GM12878 (cell line): ENCODE measurements around the gene SNRNP27. TPM values are rescaled to one million over a fixed set of nuclear protein-coding genes. Genes with fewer than 3 reads are reported as not detected.
A peak's percentile ranks its signal among the peaks of the same experiment; 100 is the strongest.

Experiments
- ATAC-seq: fragments of 200-7000 bp; cut with Tn5 transposase; 3 replicates; pipeline ENCODE4 v1.9.1; 2020; ENCODE audit warnings: mild to moderate bottlenecking, moderate library complexity
- BruUV-seq: library from RNA; stranded (reverse); fragments of 400-500 nt; replicated peaks from 2 replicates; lab custom pipeline; 2021; lab: Mats Ljungman, UMichigan
- CTCF ChIA-PET: fragments of 300-600 bp; sonication (Branson Sonifier 250); formaldehyde crosslinking; extraction: SDS; loops from one replicate; lab custom pipeline; 2021; ENCODE audit warnings: inconsistent platforms; lab: Yijun Ruan, JAX
- POLR2A ChIA-PET: fragments of 350-600 bp; formaldehyde crosslinking; extraction: SDS; loops from one replicate; lab custom pipeline; 2021; ENCODE audit warnings: inconsistent platforms; lab: Charles Lee
- RAD21 ChIA-PET: fragments of 300-600 bp; sonication (Branson Sonifier 250); formaldehyde crosslinking; loops from one replicate; lab custom pipeline; 2023; ENCODE audit warnings: antibody characterized with exemption; ENCODE audit not compliant: unreplicated experiment; lab: Charles Lee
- SMC1A ChIA-PET: fragments of 300-600 bp; sonication (Branson Sonifier 250); formaldehyde crosslinking; loops from one replicate; lab custom pipeline; 2023; ENCODE audit not compliant: unreplicated experiment, uncharacterized antibody; lab: Charles Lee
- DNase-seq: peaks from one replicate; pipeline ENCODE4 v3.0.0-alpha.2; 2011; ENCODE audit warnings: low read depth, low spot score
- FAIRE-seq: peaks from 3 replicates; lab custom pipeline; 2011; peaks lifted over from hg19 to GRCh38; lab: Jason Lieb, UNC
- H2AFZ ChIP-seq: 2 replicates; pipeline ENCODE4 v1.6.0; 2011; ENCODE audit warnings: low read depth, low read length, control low read depth; ENCODE audit not compliant: control insufficient read depth
- H3K27ac ChIP-seq: 2 replicates; pipeline ENCODE4 v1.5.1; 2011; ENCODE audit warnings: control low read depth; ENCODE audit not compliant: control insufficient read depth, insufficient read depth
- H3K27me3 ChIP-seq, 2 experiments: replicated peaks in 1 of 2; 2 replicates each; pipeline versions ENCODE4 v1.6.0 to v1.6.1; 2011; ENCODE audit warnings: low read length in 1 of 2; ENCODE audit not compliant: control insufficient read depth in 2 of 2, insufficient read depth in 2 of 2
- H3K36me3 ChIP-seq, 2 experiments: 2 replicates each; pipeline ENCODE4 v1.5.1; 2011; ENCODE audit warnings: low read length in 1 of 2; ENCODE audit not compliant: control insufficient read depth in 2 of 2, insufficient read depth in 2 of 2
- H3K4me1 ChIP-seq: 2 replicates; pipeline ENCODE4 v1.6.1; 2011; ENCODE audit warnings: mild to moderate bottlenecking, low read length, moderate library complexity, mixed read lengths; ENCODE audit not compliant: control insufficient read depth, insufficient read depth
- H3K4me2 ChIP-seq: 2 replicates; pipeline ENCODE4 v1.6.0; 2011; ENCODE audit warnings: control low read depth; ENCODE audit not compliant: control insufficient read depth, insufficient read depth
- H3K4me3 ChIP-seq: fragments of 200-600 bp; sonication (generic); 2 replicates; pipeline ENCODE4 v1.5.1; 2016
- H3K79me2 ChIP-seq: 2 replicates; pipeline ENCODE4 v1.6.0; 2011; ENCODE audit warnings: low read length; ENCODE audit not compliant: control insufficient read depth, insufficient read depth
- H3K9ac ChIP-seq: 2 replicates; pipeline ENCODE4 v1.8.0; 2011; ENCODE audit warnings: low read length, control low read depth, mixed read lengths; ENCODE audit not compliant: control insufficient read depth, insufficient read depth
- H3K9me3 ChIP-seq: replicated peaks from 3 replicates; pipeline ENCODE4 v1.5.1; 2011; ENCODE audit warnings: mild to moderate bottlenecking, low read length; ENCODE audit not compliant: control insufficient read depth, insufficient read depth
- H4K20me1 ChIP-seq: 2 replicates; pipeline ENCODE4 v1.6.0; 2011; ENCODE audit not compliant: control insufficient read depth, insufficient read depth
- BMI1 ChIP-seq: fragments of 450-650 bp; IDR thresholded peaks from 2 replicates; pipeline ENCODE4 v1.6.1; 2016; ENCODE audit warnings: mild to moderate bottlenecking, moderate library complexity, borderline replicate concordance
- CEBPB ChIP-seq, 2 experiments: fragments of 150-350 bp in 1 of 2; IDR thresholded peaks; 2 replicates each; pipeline ENCODE4 v1.6.1; 2012 to 2014; ENCODE audit warnings: low read depth in 2 of 2, low read length in 2 of 2, borderline replicate concordance in 1 of 2, inconsistent platforms in 1 of 2
- CREB1 ChIP-seq: IDR thresholded peaks from 2 replicates; pipeline ENCODE4 v1.6.1; 2012; ENCODE audit warnings: low read depth, mild to moderate bottlenecking, inconsistent platforms
- CREM ChIP-seq: IDR thresholded peaks from 2 replicates; pipeline ENCODE4 v1.6.1; 2014; ENCODE audit warnings: antibody characterized with exemption, low read depth
- CUX1 ChIP-seq: IDR thresholded peaks from 2 replicates; pipeline ENCODE4 v1.6.1; 2012; ENCODE audit warnings: improper control_type of control experiment, low read depth, low read length; ENCODE audit not compliant: insufficient replicate concordance
- DPF2 ChIP-seq: fragments of 450-650 bp; IDR thresholded peaks from 2 replicates; pipeline ENCODE4 v1.6.1; 2017; ENCODE audit warnings: mild to moderate bottlenecking
- NKRF ChIP-seq: fragments of 450-650 bp; conservative IDR thresholded peaks from 2 replicates; pipeline ENCODE4 v1.6.1; 2017; ENCODE audit warnings: mild to moderate bottlenecking, moderate library complexity
- POLR2A ChIP-seq: IDR thresholded peaks from 2 replicates; pipeline ENCODE4 v1.6.1; 2011; ENCODE audit warnings: low read depth, mild to moderate bottlenecking, low read length
- RBBP5 ChIP-seq: fragments of 200-600 bp; sonication (generic); conservative IDR thresholded peaks from 2 replicates; pipeline ENCODE4 v1.6.1; 2016
- SMC3 ChIP-seq: IDR thresholded peaks from 2 replicates; pipeline ENCODE4 v1.6.1; 2011; ENCODE audit warnings: low read length, improper control_type of control experiment, borderline replicate concordance
- TAF1 ChIP-seq: IDR thresholded peaks from 2 replicates; pipeline ENCODE4 v1.6.1; 2011; ENCODE audit warnings: mild to moderate bottlenecking, low read depth, low read length, borderline replicate concordance
- TARDBP ChIP-seq: IDR thresholded peaks from 2 replicates; pipeline ENCODE4 v1.6.1; 2016; ENCODE audit warnings: borderline replicate concordance
- TCF12 ChIP-seq: IDR thresholded peaks from 2 replicates; pipeline ENCODE4 v1.6.1; 2011; ENCODE audit warnings: low read depth, mild to moderate bottlenecking, low read length
- ZBED1 ChIP-seq: IDR thresholded peaks from 2 replicates; pipeline ENCODE4 v1.6.1; 2016; ENCODE audit warnings: borderline replicate concordance
- WGBS: methylation state at CpG from one replicate; pipeline ENCODE4 v1.1.6; 2016; ENCODE audit warnings: low lambda C conversion rate; ENCODE audit not compliant: insufficient replicate concordance, insufficient coverage; ENCODE audit errors: missing lambda C conversion rate; 5-methylcytosine and 5-hydroxymethylcytosine counted together
- in situ Hi-C: fragments of 300-500 bp; cut with MboI; formaldehyde crosslinking; loops from 9 replicates; pipeline ENCODE4 v1.14.3; 2018; ENCODE audit warnings: mixed read lengths
- intact Hi-C: fragments of 100-400 bp; cut with micrococcal nuclease; formaldehyde crosslinking; loops from one replicate; pipeline ENCODE4 v1.14.2; 2022; ENCODE audit not compliant: unreplicated experiment
- polyA plus RNA-seq, 11 experiments: library from polyadenylated mRNA; depleted of rRNA in 4 of 11; unstranded in 6 of 11; stranded (reverse) in 5 of 11; fragments of >200 nt; fragmentation: Nextera tagmentation in 4 of 11; fragmentation: Illumina TruSeq in 1 of 11; extraction: Ambion mirVana in 4 of 11; extraction: Trizol in 1 of 11; gene quantifications; 1 replicate in 1 of 11; 2 replicates in 10 of 11; pipeline versions ENCODE4 v1.2.1 to v1.2.3, GENCODE V29; 2011 to 2016; ENCODE audit warnings: inconsistent platforms in 2 of 11, missing spikeins in 2 of 11, low read depth in 1 of 11
- total RNA-seq, 4 experiments: library from RNA; depleted of rRNA in 3 of 4; stranded (reverse); fragments of >200 nt in 3 of 4; fragmentation: Illumina TruSeq in 1 of 4; extraction: Trizol in 1 of 4; gene quantifications; 2 replicates each; pipeline versions ENCODE4 v1.2.1 to v1.2.3, GENCODE V29; 2013 to 2021

SNRNP27 gene
- total and polyA plus RNA-seq, 10 of the 15 experiments (the other 5 are each of a cell fraction or from before 2014, with no cell fraction given): 30.6 to 89.5 (median 49.2) TPM

- TF ChIP-seq DPF2 (0 out of 2 replicates have a peak, but pooled peaks have one; percentile 41), NKRF (peak; percentile 84), TCF12 (peak; percentile 13; the same call in 1 of the 2 replicates), CREM (peak; percentile 5; the same call in 1 of the 2 replicates), RBBP5 (no peak), ZBED1 (no peak)
Measured at GRCh38 chr2:69914950-69915945, 21.5 kb downstream of the SNRNP27 start, which contains the start of gene MXD1 (continued).

- Histone ChIP-seq H3K27me3 (no peaks in the 10 kb centered on the region), H3K27ac (no peak overlapping the region), H3K9ac (peak overlapping the region; percentile 77), H3K4me1 (peaks cover 8% of the 10 kb centered on the region; the same call in 1 of the 2 replicates), H3K36me3 (no peaks in the 10 kb centered on the region), H3K4me3 (peak overlapping the region; percentile 89), H3K9me3 (no peaks in the 10 kb centered on the region), H4K20me1 (no peaks in the 10 kb centered on the region), H3K4me2 (peak overlapping the region; percentile 85; the same call in 1 of the 2 replicates), H3K79me2 (peaks cover 8% of the 10 kb centered on the region), H2AFZ (no peak overlapping the region)
- ATAC-seq: no peak
- TSS peak; percentile 45 for BruUV-seq
- no peak for FAIRE-seq
- ChIA-PET RAD21 (interaction anchor here (5.2 to 8.6 kb wide), 4 partner anchors 154 to 228 kb away, joined by 79 to 154 read pairs (median 109); no protein-coding TSS in a partner anchor), POLR2A (interaction anchor here (0.8 to 6.2 kb wide), 3 partner anchors 154 to 185 kb away, joined by 4 to 75 read pairs (median 9); no protein-coding TSS in a partner anchor), CTCF (interaction anchor here (1.0 to 6.5 kb wide), 5 partner anchors 147 to 227 kb away, joined by 3 to 111 read pairs (median 16); no protein-coding TSS in a partner anchor), SMC1A (interaction anchor here (0.8 to 8.9 kb wide), 8 partner anchors 21 to 376 kb away, joined by 3 to 126 read pairs (median 20); partner anchors contain the start of genes C2orf42, PCBP1 and SNRPG)
- no peak for DNase-seq
- in situ Hi-C loops: loop anchor here (5.0 kb wide), 1 partner anchor 156 kb away; no protein-coding TSS in a partner anchor
- WGBS: 92% methylated on average over 2 of the region's 2 CpGs
- intact Hi-C loops: loop anchor here (10.0 kb wide), 1 partner anchor 699 kb away; no protein-coding TSS in a partner anchor
- no peak for TF ChIP-seq CREB1
- no peak for TF ChIP-seq CEBPB (IDR thresholded peaks at IDR 0.05; ENCODE audit: borderline replicate concordance in 1 of 2, low read depth in 2 of 2, low read length in 2 of 2)
- no peak for TF ChIP-seq SMC3
- no peak for TF ChIP-seq CUX1
- no peak for TF ChIP-seq TARDBP
- no peak for TF ChIP-seq BMI1
- TF ChIP-seq TAF1: no peak
- no peak for TF ChIP-seq POLR2A
- no peak for TF ChIP-seq ZBED1
Measured at GRCh38 chr2:69916106-69916505, 22.4 kb downstream of the SNRNP27 start.
